Epidermal melanocyte (primary cell): ENCODE data around the gene CACNA1I.

Source experiments
- DNase-seq: peaks from one replicate; pipeline ENCODE4 v3.0.0; 2011; ENCODE audit warnings: low spot score; ENCODE audit not compliant: insufficient read length

Gene CACNA1I

GRCh38 chr22:39623603-39624500 is 53.3 kb downstream of the CACNA1I start:
- no peak for DNase-seq

- DNase-seq, result no peak
Measured at GRCh38 chr22:39624501-39624821, 53.9 kb downstream of the CACNA1I start.

GRCh38 chr22:39625569-39626537 is 55.3 kb downstream of the CACNA1I start:
- no peak for DNase-seq

- DNase-seq, result no peak
Measured at GRCh38 chr22:39627208-39627607, 56.7 kb downstream of the CACNA1I start.

- no peak for DNase-seq
Measured at GRCh38 chr22:39627865-39628562, 57.5 kb downstream of the CACNA1I start.

- DNase-seq, result no peak
Measured at GRCh38 chr22:39628563-39629080, 58.1 kb downstream of the CACNA1I start.

GRCh38 chr22:39629851-39630250 is 59.3 kb downstream of the CACNA1I start:
- no peak for DNase-seq

- DNase-seq, result no peak
Measured at GRCh38 chr22:39630721-39631120, 60.2 kb downstream of the CACNA1I start.

GRCh38 chr22:39631381-39632286 is 61.1 kb downstream of the CACNA1I start:
- DNase-seq, result no peak

GRCh38 chr22:39634530-39635405 is 64.2 kb downstream of the CACNA1I start:
- DNase-seq, result no peak

GRCh38 chr22:39635719-39636118 is 65.2 kb downstream of the CACNA1I start:
- no peak for DNase-seq

GRCh38 chr22:39638958-39639357 is 68.4 kb downstream of the CACNA1I start:
- DNase-seq, result no peak

GRCh38 chr22:39641660-39642310 is 71.2 kb downstream of the CACNA1I start:
- DNase-seq, result no peak

GRCh38 chr22:39643311-39644083 is 72.9 kb downstream of the CACNA1I start:
- no peak for DNase-seq

- DNase-seq, result no peak
Measured at GRCh38 chr22:39645532-39645931, 75.0 kb downstream of the CACNA1I start.

GRCh38 chr22:39646398-39647063 is 76.0 kb downstream of the CACNA1I start:
- DNase-seq, result no peak

- DNase-seq, result no peak
Measured at GRCh38 chr22:39647836-39648629, 77.5 kb downstream of the CACNA1I start.
